Cardiac muscle cell (in vitro differentiated cells and primary cell): Measurements from ENCODE around the gene ATP2B2. TPM values are rescaled to one million over a fixed set of nuclear protein-coding genes. Genes with fewer than 3 reads are reported as not detected.
A peak's percentile ranks its signal among the peaks of the same experiment; 100 is the strongest.

Experiments used
- DNase-seq, 2 donors: peaks; one replicate each; pipeline versions ENCODE4 v3.0.0 to v3.0.0-alpha.2; 2010 to 2017; ENCODE audit warnings: low read depth in 1 of 2, low spot score in 1 of 2
- H3K27ac ChIP-seq: fragments of 200-600 bp; sonication (generic); 2 replicates; pipeline ENCODE4 v1.5.1; 2016
- H3K27me3 ChIP-seq: fragments of 200-600 bp; sonication (generic); 2 replicates; pipeline ENCODE4 v1.6.0; 2016; ENCODE audit warnings: control low read depth
- H3K36me3 ChIP-seq: fragments of 200-600 bp; sonication (generic); 2 replicates; pipeline ENCODE4 v1.5.1; 2016; ENCODE audit warnings: control low read depth
- H3K4me1 ChIP-seq: fragments of 200-600 bp; sonication (generic); 2 replicates; pipeline ENCODE4 v1.8.1; 2017; ENCODE audit warnings: low read depth, mild to moderate bottlenecking, mixed run types
- H3K4me3 ChIP-seq: fragments of 200-600 bp; sonication (generic); 2 replicates; pipeline ENCODE4 v1.5.1; 2016; ENCODE audit warnings: mild to moderate bottlenecking
- H3K9me3 ChIP-seq: fragments of 200-600 bp; sonication (generic); 2 replicates; pipeline ENCODE4 v1.5.1; 2017; ENCODE audit warnings: low read depth, mild to moderate bottlenecking, control low read depth
- CTCF ChIP-seq: IDR thresholded peaks from 2 replicates; pipeline ENCODE4 v1.5.1; 2012; ENCODE audit warnings: low read depth, mild to moderate bottlenecking, low read length
- polyA plus RNA-seq: library from polyadenylated mRNA; unstranded; fragments of >200 nt; fragmentation: Nextera tagmentation; extraction: Ambion mirVana; gene quantifications from 2 replicates; pipeline ENCODE4 v1.2.1, GENCODE V29; 2016
- total RNA-seq: library from RNA; depleted of rRNA; stranded (reverse); fragments of >200 nt; gene quantifications from 2 replicates; pipeline ENCODE4 v1.2.3, GENCODE V29; 2016

ATP2B2 gene
- total and polyA plus RNA-seq, 2 experiments from 2014 or later = 0.22 to 0.77 TPM

GRCh38 chr3:10472877-10473440 is 32.4 kb downstream of the ATP2B2 start:
- Histone ChIP-seq H3K9me3 (no peaks in the 10 kb centered on the region), H3K36me3 (no peaks in the 10 kb centered on the region), H3K4me1 (peaks cover 17% of the 10 kb centered on the region), H3K4me3 (no peak overlapping the region), H3K27me3 (no peaks in the 10 kb centered on the region), H3K27ac (no peak overlapping the region)
- TF ChIP-seq CTCF = no peak
- no peak for DNase-seq

- peak; percentile 20 to 27 for DNase-seq
- no peak for TF ChIP-seq CTCF
- Histone ChIP-seq H3K27ac (no peak overlapping the region), H3K27me3 (no peaks in the 10 kb centered on the region), H3K4me3 (no peak overlapping the region), H3K36me3 (no peaks in the 10 kb centered on the region), H3K4me1 (peaks cover 17% of the 10 kb centered on the region), H3K9me3 (no peaks in the 10 kb centered on the region)
These were observed 34.2 kb downstream of the ATP2B2 start for GRCh38 chr3:10471054-10471688.

GRCh38 chr3:10470120-10471053 is 35.0 kb downstream of the ATP2B2 start:
- DNase-seq = peak in 1 of 2 donors; percentile 54
- no peak for TF ChIP-seq CTCF
- Histone ChIP-seq H3K4me1 (peaks cover 17% of the 10 kb centered on the region), H3K27ac (no peak overlapping the region), H3K27me3 (no peaks in the 10 kb centered on the region), H3K9me3 (no peaks in the 10 kb centered on the region), H3K4me3 (no peak overlapping the region), H3K36me3 (no peaks in the 10 kb centered on the region)

GRCh38 chr3:10469441-10470119 is 35.8 kb downstream of the ATP2B2 start:
- Histone ChIP-seq H3K4me1 (peaks cover 17% of the 10 kb centered on the region), H3K36me3 (no peaks in the 10 kb centered on the region), H3K27ac (no peak overlapping the region), H3K4me3 (no peak overlapping the region), H3K27me3 (no peaks in the 10 kb centered on the region), H3K9me3 (no peaks in the 10 kb centered on the region)
- DNase-seq = peak in 1 of 2 donors; percentile 33
- no peak for TF ChIP-seq CTCF

GRCh38 chr3:10468613-10469354 is 36.6 kb downstream of the ATP2B2 start:
- DNase-seq = no peak
- Histone ChIP-seq H3K36me3 (no peaks in the 10 kb centered on the region), H3K9me3 (no peaks in the 10 kb centered on the region), H3K4me3 (no peak overlapping the region), H3K27me3 (no peaks in the 10 kb centered on the region), H3K4me1 (peaks cover 17% of the 10 kb centered on the region), H3K27ac (no peak overlapping the region)
- no peak for TF ChIP-seq CTCF
